SIG-M5 (cell line): ENCODE measurements around the gene CCDC7.
"Not testable (repeated sequence)": the region's sequence is repeated elsewhere in the genome, so short reads cannot be mapped to it uniquely, and the experiment has no call there.

Source experiments
- DNase-seq: peaks from one replicate; lab custom pipeline; 2025; lab: John Stamatoyannopoulos, UW

CCDC7 gene

GRCh38 chr10:32454148-32454547 lies 8.2 kb downstream of the CCDC7 start:
- DNase-seq = no peak

- DNase-seq = no peak
Observed at GRCh38 chr10:32459051-32459698, 13.2 kb downstream of the CCDC7 start.

DNA sequence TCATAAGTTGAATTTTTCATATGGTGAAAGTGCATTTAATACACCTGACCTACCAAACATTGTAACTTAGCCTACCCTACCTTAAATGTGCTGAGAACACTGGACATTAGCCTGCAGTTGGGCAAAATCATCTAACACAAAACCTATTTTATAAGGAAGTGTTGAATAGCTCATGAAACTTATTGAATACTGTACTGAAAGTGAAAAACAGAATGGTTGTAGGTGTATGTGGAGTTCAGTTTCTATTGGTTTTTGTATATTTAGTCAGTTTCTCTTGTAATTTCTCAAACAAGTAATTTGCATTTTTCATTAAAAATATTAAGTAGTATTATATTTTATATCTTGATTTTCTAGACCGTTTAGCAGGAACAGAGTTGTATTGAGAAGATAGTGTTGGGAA lies 15.3 kb downstream of the CCDC7 start:
- DNase-seq = no peak

DNA sequence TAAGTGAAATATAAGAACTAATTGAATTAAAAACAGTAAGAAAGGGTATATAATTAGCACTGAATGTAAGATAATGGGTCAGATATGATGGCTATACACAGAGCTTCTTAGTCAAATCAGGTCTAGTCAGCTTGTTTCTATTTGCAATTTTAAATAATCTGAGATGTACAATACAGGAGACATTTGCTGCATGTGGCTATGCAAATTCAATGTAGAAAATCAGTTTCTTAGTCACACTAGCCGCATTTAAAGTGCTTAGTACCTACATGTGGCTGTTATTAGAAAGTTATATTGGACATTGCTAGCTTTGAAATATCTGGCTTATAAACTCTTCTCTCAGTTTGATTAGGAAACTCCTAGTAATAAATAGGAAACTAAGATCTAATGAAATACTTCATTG lies 25.3 kb downstream of the CCDC7 start:
- no peak for DNase-seq

- no peak for DNase-seq
Observed at GRCh38 chr10:32477499-32477898, 31.6 kb downstream of the CCDC7 start.

GRCh38 chr10:32481606-32482005 lies 35.7 kb downstream of the CCDC7 start:
- DNase-seq = no peak

DNA sequence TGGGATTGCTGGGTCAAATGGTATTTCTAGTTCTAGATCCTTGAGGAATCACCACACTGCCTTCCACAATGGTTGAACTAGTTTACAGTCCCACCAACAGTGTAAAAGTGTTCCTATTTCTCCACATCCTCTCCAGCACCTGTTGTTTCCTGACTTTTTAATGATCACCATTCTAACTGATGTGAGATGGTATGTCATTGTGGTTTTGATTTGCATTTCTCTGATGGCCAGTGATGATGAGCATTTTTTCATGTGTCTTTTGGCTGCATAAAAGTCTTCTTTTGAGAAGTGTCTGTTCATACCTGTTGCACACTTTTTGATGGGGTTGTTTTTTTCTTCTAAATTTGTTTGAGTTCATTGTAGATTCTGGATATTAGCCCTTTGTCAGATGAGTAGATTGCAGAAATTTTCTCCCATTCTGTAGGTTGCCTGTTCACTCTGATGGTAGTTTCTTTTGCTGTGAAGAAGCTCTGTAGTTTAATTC lies 37.1 kb downstream of the CCDC7 start:
- DNase-seq = not testable (repeated sequence)

DNA sequence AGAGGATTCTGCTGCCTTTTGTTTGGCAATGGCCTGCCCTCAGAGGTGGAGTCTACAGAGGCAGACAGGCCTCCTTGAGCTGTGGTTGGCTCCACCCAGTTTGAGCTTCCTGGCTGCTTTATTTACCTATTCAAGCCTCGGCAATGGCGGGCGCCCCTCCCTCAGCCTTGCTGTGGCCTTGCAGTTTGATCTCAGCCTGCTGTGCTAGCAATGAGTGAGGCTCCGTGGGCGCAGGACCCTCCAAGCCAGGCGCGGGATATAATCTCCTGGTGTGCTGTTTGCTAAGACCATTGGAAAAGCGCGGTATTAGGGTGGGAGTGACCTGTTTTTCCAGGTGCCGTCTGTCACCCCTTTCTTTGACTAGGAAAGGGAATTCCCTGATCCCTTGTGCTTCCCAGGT lies 42.1 kb downstream of the CCDC7 start:
- not testable (repeated sequence) for DNase-seq

DNA sequence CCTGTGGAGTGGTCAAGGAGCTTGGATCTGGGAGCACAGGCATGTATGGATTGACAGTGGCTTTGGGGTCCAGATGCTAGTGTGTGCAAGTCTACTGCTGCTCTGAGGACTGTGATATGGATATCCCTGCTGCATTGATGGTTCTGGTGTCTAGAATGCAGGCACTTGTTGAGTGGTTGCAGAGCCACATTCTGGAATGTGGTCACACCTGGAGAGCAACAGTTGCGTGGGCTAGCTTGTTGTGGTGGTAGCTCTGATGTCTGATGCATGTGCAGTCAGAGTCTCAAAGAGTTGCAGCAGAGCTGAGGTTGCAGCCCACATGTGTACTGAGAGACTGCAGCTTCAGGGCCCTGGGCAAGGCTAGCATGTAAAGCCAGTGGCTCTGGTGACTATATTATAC lies 43.2 kb downstream of the CCDC7 start:
- DNase-seq = no peak

- no peak for DNase-seq
Observed at GRCh38 chr10:32489901-32490300, 44.0 kb downstream of the CCDC7 start.

DNA sequence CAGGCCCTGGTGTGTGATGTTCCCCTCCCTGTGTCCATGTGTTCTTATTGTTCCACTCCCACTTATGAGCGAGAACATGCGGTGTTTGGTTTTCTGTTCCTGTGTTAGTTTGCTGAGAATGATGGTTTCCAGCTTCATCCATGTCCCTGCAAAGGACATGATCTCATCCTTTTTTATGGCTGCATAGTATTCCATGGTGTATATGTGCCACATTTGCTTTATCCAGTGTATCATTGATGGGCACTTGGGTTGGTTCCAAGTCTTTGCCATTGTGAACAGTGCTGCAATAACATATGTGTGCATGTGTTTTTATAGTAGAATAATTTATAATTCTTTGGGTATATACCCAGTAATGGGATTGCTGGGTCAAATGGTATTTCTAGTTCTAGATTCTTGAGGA lies 48.6 kb downstream of the CCDC7 start:
- not testable (repeated sequence) for DNase-seq

GRCh38 chr10:32500136-32500535 lies 54.2 kb downstream of the CCDC7 start:
- DNase-seq = not testable (repeated sequence)

GRCh38 chr10:32501906-32502305 lies 56.0 kb downstream of the CCDC7 start:
- DNase-seq = no peak

- not testable (repeated sequence) for DNase-seq
Observed at GRCh38 chr10:32505762-32506420, 60.0 kb downstream of the CCDC7 start.

DNA sequence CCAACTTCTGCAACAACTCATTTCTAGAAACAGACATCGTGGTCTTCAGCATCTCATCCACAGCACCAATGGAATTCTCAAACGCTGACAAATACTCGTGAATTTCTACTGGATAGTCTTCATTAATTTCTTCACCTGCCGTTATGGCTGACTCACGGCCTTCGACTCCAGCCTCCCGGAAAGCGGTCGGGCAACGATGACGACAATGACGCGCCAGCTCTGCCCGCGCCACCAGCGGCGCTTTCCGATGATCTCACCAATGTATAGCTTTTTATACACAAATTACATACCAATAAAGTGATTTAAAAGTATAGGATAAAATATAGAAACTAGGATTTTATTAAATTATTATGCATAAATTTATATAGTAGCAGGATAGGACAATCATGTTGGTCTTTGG lies 65.7 kb downstream of the CCDC7 start:
- no peak for DNase-seq

DNA sequence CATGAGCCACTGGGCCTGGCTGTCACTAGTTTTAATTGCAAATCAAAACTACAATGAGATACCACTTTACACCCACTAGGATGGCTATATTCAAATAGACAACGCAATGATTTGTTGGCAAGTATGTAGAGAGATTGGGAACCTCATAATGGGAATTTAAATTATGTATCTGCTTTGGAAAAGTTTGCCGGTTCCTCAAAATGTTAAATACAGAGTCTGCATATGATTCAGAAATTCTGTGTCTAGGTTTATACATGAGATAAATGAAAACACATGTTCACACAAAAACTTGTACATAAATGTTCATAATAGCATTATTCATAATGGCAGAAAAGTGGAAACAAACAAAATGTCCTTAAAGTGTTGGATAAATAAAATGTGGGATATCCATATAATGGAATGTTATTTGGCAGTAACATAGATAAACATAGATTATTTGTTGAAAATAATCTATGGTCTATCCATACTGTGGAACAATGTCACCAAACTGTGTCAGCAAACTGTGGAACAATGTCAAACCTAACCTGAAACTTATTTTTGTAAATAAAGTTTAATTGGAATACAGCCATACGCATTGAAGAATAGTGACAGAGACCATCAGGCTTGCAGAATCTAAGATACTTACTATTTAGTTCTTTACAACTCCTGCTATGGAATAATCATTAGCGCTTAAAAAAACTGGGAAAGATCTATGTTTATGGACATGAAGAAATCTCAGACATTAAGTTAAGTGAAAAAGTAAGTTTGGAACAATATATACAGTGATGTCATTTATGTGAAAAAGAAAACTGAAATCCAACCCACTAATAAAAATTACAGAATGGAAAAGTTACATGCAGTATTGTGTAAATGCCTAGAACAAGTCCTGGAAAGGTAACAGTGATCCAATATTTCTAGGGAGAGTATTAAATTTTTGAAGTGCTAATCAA lies 70.9 kb downstream of the CCDC7 start:
- no peak for DNase-seq

GRCh38 chr10:32530231-32530630 lies 84.3 kb downstream of the CCDC7 start:
- no peak for DNase-seq

- no peak for DNase-seq
Observed at GRCh38 chr10:32538256-32538655, 92.3 kb downstream of the CCDC7 start.

DNA sequence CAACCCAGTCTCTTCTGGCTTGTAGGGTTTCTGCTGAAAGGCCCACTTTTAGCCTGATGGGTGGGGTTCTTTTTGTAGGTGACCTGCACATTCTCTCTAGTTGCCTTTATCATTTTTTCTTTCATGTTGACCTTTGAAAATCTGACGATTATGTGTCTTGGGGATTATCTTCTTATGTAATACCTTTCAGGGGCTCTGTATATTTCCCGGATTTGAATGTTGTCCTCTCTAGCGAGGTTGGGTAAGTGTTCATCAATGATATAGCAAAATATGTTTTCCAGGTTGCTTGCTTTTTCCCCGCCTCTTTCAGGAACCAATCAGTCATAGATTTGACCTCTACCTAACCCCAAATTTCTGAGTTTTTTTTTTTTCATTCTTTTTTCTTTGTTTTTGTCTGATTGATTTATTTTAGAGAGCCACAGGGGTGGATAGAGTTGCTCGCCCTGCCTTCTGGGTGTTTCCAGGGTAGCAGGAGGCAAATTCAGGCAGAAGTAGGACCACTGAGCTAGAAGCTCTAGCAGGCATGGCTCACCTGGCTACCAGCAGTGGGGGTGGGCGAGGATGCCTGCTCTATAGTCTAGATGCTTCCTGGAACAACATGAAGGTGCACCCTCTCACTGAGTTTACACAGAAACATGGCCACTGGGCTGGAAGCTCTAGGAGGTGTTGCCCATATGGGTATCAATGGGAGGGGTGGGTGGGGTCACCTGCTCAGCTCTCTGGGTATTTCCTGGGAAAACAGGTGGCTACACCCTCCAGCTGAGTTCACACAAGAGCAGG lies 94.9 kb downstream of the CCDC7 start:
- DNase-seq = no peak

- DNase-seq = no peak
Observed at GRCh38 chr10:32548208-32548607, 102.3 kb downstream of the CCDC7 start.

- no peak for DNase-seq
Observed at GRCh38 chr10:32556783-32557395, 110.9 kb downstream of the CCDC7 start.
